GM19099 (cell line): ENCODE results near the gene RUNX3.

ENCODE experiments used
- POLR2A ChIP-seq: IDR thresholded peaks from 3 replicates; pipeline ENCODE4 v1.6.1; 2011; ENCODE audit warnings: low read depth; ENCODE audit not compliant: insufficient read length; ENCODE audit errors: extremely low read depth

The RUNX3 gene

GRCh38 chr1:24930260-24931145, at the start of gene RUNX3:
Gene RUNX3, minus strand, starts transcription at chr1:24930276. Its CDS starts 408 bp downstream, at chr1:24929868.
- TF ChIP-seq POLR2A, result peak; percentile 92

GRCh38 chr1:24978383-24979032, 48.4 kb upstream of the RUNX3 start:
- TF ChIP-seq POLR2A, result no peak

GRCh38 chr1:24975391-24975790, 45.3 kb upstream of the RUNX3 start:
- TF ChIP-seq POLR2A, result no peak

- TF ChIP-seq POLR2A, result no peak
Measured at GRCh38 chr1:24973315-24973714, 43.2 kb upstream of the RUNX3 start.

- TF ChIP-seq POLR2A, result no peak
Measured at GRCh38 chr1:24972915-24973242, 42.8 kb upstream of the RUNX3 start.

GRCh38 chr1:24972221-24972914, 42.3 kb upstream of the RUNX3 start:
- TF ChIP-seq POLR2A, result no peak

GRCh38 chr1:24970926-24971875, 41.1 kb upstream of the RUNX3 start:
- TF ChIP-seq POLR2A, result no peak

- TF ChIP-seq POLR2A, result no peak
Measured at GRCh38 chr1:24970399-24970753, 40.3 kb upstream of the RUNX3 start.

- no peak for TF ChIP-seq POLR2A
Measured at GRCh38 chr1:24969596-24970398, 39.7 kb upstream of the RUNX3 start.

GRCh38 chr1:24968941-24969585, 39.0 kb upstream of the RUNX3 start:
- no peak for TF ChIP-seq POLR2A

- TF ChIP-seq POLR2A, result no peak
Measured at GRCh38 chr1:24967962-24968361, 37.9 kb upstream of the RUNX3 start.

- no peak for TF ChIP-seq POLR2A
Measured at GRCh38 chr1:24967555-24967954, 37.5 kb upstream of the RUNX3 start.

GRCh38 chr1:24966724-24967346, 36.8 kb upstream of the RUNX3 start:
- no peak for TF ChIP-seq POLR2A

GRCh38 chr1:24966121-24966723, 36.1 kb upstream of the RUNX3 start:
- no peak for TF ChIP-seq POLR2A
